AG04449 (cell line): ENCODE measurements around the gene IL19.

Experiments used
- CTCF ChIA-PET: fragments of 350-600 bp; formaldehyde crosslinking; extraction: SDS; loops from one replicate; lab custom pipeline; 2021; ENCODE audit warnings: antibody characterized with exemption; lab: Yijun Ruan, JAX
- POLR2A ChIA-PET: fragments of 400-600, 350-600 bp; formaldehyde crosslinking; extraction: SDS; loops from one replicate; lab custom pipeline; 2020; ENCODE audit warnings: antibody characterized with exemption, inconsistent platforms; lab: Yijun Ruan, JAX
- DNase-seq: peaks from one replicate; pipeline ENCODE4 v3.0.0-alpha.2; 2010; ENCODE audit warnings: low read depth, low spot score
- H3K4me3 ChIP-seq: 2 replicates; pipeline ENCODE4 v1.5.1; 2011; ENCODE audit warnings: low read depth, mild to moderate bottlenecking, control low read depth, low read length
- CTCF ChIP-seq: IDR thresholded peaks from one replicate; pipeline ENCODE4 v1.5.1; 2011; ENCODE audit warnings: mild to moderate bottlenecking, moderate library complexity, low read length, control low read depth, inconsistent platforms; ENCODE audit not compliant: insufficient read depth; ENCODE audit errors: missing control alignments

IL19 gene

GRCh38 chr1:206732992-206733391, 37.6 kb upstream of the IL19 start:
- CTCF ChIA-PET = interaction anchor here (0.9 to 21.1 kb wide), 11 partner anchors 7 to 249 kb away, joined by 3 to 490 read pairs (median 41); partner anchors contain the start of gene FCMR
- H3K4me3 ChIP-seq = no peak overlapping the region
- POLR2A ChIA-PET = no interaction called here
- no peak for DNase-seq
- no peak for TF ChIP-seq CTCF

- H3K4me3 ChIP-seq = no peak overlapping the region
- ChIA-PET POLR2A (no interaction called here), CTCF (interaction anchor here (0.7 to 21.1 kb wide), 55 partner anchors 8 to 765 kb away, joined by 3 to 490 read pairs (median 4); partner anchors contain the start of genes DYRK3, EIF2D, FCMR and IL10)
- peak; percentile 70 for TF ChIP-seq CTCF
- no peak for DNase-seq
Observed at GRCh38 chr1:206734499-206735142, 36.0 kb upstream of the IL19 start.

- no peak for DNase-seq
- H3K4me3 ChIP-seq = no peak overlapping the region
- ChIA-PET CTCF (interaction anchor here (0.7 to 21.1 kb wide), 39 partner anchors 7 to 764 kb away, joined by 3 to 490 read pairs (median 6); partner anchors contain the start of genes DYRK3, EIF2D, FCMR and IL10), POLR2A (no interaction called here)
- TF ChIP-seq CTCF = no peak
Observed at GRCh38 chr1:206735553-206736031, 35.0 kb upstream of the IL19 start.

GRCh38 chr1:206736878-206737728, 33.5 kb upstream of the IL19 start:
- no peak overlapping the region for H3K4me3 ChIP-seq
- no peak for DNase-seq
- no peak for TF ChIP-seq CTCF
- CTCF ChIA-PET = interaction anchor here (0.9 to 21.1 kb wide), 15 partner anchors 8 to 245 kb away, joined by 3 to 490 read pairs (median 16); partner anchors contain the start of genes FCMR and IL10
- POLR2A ChIA-PET = interaction anchor here (0.6 kb wide), 1 partner anchor 16 kb away, joined by 3 read pairs; no protein-coding TSS in a partner anchor

GRCh38 chr1:206737729-206738201, 32.8 kb upstream of the IL19 start:
- no peak for DNase-seq
- no peak overlapping the region for H3K4me3 ChIP-seq
- CTCF ChIA-PET = interaction anchor here (0.8 to 21.1 kb wide), 10 partner anchors 10 to 179 kb away, joined by 3 to 490 read pairs (median 4); partner anchors contain the start of gene FCMR
- no peak for TF ChIP-seq CTCF
- POLR2A ChIA-PET = interaction anchor here (0.6 kb wide), 1 partner anchor 15 kb away, joined by 3 read pairs; no protein-coding TSS in a partner anchor
